Gastrocnemius medialis (tissue), 4 donors: Measurements from ENCODE around the gene BPIFB6. TPM values are rescaled to one million over a fixed set of nuclear protein-coding genes. Genes with fewer than 3 reads are reported as not detected.

Experiments used
- ATAC-seq, 2 donors: fragments of 150-250 bp; one replicate each; pipeline ENCODE4 v1.9.1; 2016
- DNase-seq, 2 donors: peaks; one replicate each; pipeline ENCODE4 v3.0.0-alpha.2; 2019
- H3K27ac ChIP-seq, 4 donors: fragments of 200-600 bp; sonication (generic); 1 replicate in 1 of 4; 2 replicates in 3 of 4; pipeline ENCODE4 v1.5.1; 2016 to 2018; ENCODE audit warnings: mild to moderate bottlenecking in 2 of 4, moderate library complexity in 1 of 4
- H3K27me3 ChIP-seq, 3 donors: fragments of 200-600 bp; sonication (generic) in 2 of 3; 1 replicate in 1 of 3; 2 replicates in 2 of 3; pipeline versions ENCODE4 v1.5.1 to v1.6.0; 2016 to 2019; ENCODE audit warnings: mild to moderate bottlenecking in 1 of 3, moderate library complexity in 1 of 3
- H3K36me3 ChIP-seq, 2 donors: fragments of 200-600 bp; sonication (generic) in 1 of 2; one replicate each; pipeline ENCODE4 v1.5.1; 2017 to 2018
- H3K4me1 ChIP-seq, 2 donors: fragments of 200-600 bp; sonication (generic) in 1 of 2; one replicate each; pipeline ENCODE4 v1.5.1; 2016 to 2017; ENCODE audit warnings: mild to moderate bottlenecking in 2 of 2
- H3K4me3 ChIP-seq, 4 donors: fragments of 200-600 bp; sonication (generic) in 3 of 4; 1 replicate in 1 of 4; 2 replicates in 3 of 4; pipeline ENCODE4 v1.5.1; 2016 to 2019; ENCODE audit warnings: mild to moderate bottlenecking in 2 of 4
- H3K9me3 ChIP-seq, 3 donors: fragments of 200-600 bp; sonication (generic) in 2 of 3; 1 replicate in 1 of 3; 2 replicates in 2 of 3; pipeline ENCODE4 v1.5.1; 2016 to 2019
- POLR2A ChIP-seq, 2 donors: fragments of 450-650 bp; IDR thresholded peaks; one replicate each; pipeline ENCODE4 v1.6.1; 2017; ENCODE audit warnings: antibody characterized with exemption in 2 of 2, mild to moderate bottlenecking in 2 of 2, moderate library complexity in 2 of 2
- in situ Hi-C, 4 donors: fragments of 200-750 bp; cut with MboI; loops; one replicate each; pipeline versions ENCODE4 v1.15.0 to v1.8.0; 2017; ENCODE audit warnings: low sequenced_read_pairs in 4 of 4
- intact Hi-C: fragments of 100-400 bp; cut with DNase I; formaldehyde crosslinking; loops from one replicate; pipeline ENCODE4 v1.15.1; 2023; ENCODE audit warnings: low total_unique reads
- total RNA-seq, 4 donors: library from RNA; depleted of rRNA; stranded (reverse); fragments of >200 nt; gene quantifications; one replicate each; pipeline versions ENCODE4 v1.1.0 to v1.2.3, GENCODE V29; 2016
- TF ChIP-seq, protein P1 (sequence below), 5 experiments: fragments of 450-650 bp in 3 of 5; fragments of 200-600 bp in 2 of 5; sonication (generic) in 2 of 5; IDR thresholded peaks in 4 of 5; conservative IDR thresholded peaks in 1 of 5; 1 replicate in 4 of 5; 2 replicates in 1 of 5; pipeline ENCODE4 v1.5.1; 2016 to 2019; ENCODE audit warnings: antibody characterized with exemption in 5 of 5, mild to moderate bottlenecking in 3 of 5, moderate library complexity in 3 of 5

The BPIFB6 gene
- total RNA-seq, 4 donors from 2014 or later: not detected

DNA sequence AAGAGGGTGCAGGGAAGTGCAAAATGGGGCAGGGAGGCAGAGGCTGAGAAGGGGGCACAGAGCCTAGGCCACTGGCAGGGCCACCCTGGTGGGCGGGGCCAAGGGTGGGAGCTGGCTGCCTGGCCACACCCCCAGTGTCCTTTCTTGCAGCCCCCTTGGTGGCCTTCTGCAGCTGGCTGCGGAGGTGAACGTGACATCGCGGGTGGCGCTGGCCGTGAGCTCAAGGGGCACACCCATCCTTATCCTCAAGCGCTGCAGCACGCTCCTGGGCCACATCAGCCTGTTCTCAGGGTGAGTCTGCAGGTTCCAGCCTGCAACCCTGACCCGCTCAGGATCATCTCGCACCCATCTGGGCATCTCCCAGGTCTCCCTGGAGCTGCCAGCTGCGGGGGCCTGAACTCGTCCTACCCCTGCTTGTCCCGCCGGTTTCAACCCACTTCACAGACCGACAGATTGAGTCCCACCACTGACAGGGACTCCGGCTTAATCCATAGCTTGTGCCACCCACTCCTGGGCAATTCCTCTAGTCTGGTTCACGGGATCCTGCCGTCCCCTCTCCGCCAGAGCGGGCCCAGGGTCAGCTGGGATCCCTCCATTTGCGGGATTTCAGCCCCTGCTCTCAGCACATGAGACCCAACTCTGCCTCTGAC, 28.4 kb downstream of the BPIFB6 start:
- no peak for ATAC-seq
- in situ Hi-C loops (no loop called here), intact Hi-C loops (no loop called here)

DNA sequence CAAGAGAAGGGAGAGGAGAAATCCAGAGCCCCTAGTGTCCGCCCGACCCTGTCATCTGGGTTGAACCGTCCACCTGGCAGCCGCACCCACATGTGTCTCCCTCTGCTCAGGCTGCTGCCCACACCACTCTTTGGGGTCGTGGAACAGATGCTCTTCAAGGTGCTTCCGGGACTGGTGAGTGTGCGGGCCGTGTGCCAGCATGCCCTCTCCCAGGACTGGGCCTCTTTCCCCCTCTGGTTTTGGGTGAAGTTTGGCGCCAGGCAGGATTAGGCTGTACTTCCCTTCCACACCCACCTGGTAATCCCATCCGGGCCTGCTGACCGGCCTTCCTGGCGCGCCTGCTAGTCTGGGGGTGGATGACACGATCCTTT, 30.2 kb downstream of the BPIFB6 start:
- intact Hi-C loops: no loop called here
- no peak for ATAC-seq
- TF ChIP-seq POLR2A (IDR thresholded peaks at IDR 0.05): no peak
- TF ChIP-seq, protein P1, sequence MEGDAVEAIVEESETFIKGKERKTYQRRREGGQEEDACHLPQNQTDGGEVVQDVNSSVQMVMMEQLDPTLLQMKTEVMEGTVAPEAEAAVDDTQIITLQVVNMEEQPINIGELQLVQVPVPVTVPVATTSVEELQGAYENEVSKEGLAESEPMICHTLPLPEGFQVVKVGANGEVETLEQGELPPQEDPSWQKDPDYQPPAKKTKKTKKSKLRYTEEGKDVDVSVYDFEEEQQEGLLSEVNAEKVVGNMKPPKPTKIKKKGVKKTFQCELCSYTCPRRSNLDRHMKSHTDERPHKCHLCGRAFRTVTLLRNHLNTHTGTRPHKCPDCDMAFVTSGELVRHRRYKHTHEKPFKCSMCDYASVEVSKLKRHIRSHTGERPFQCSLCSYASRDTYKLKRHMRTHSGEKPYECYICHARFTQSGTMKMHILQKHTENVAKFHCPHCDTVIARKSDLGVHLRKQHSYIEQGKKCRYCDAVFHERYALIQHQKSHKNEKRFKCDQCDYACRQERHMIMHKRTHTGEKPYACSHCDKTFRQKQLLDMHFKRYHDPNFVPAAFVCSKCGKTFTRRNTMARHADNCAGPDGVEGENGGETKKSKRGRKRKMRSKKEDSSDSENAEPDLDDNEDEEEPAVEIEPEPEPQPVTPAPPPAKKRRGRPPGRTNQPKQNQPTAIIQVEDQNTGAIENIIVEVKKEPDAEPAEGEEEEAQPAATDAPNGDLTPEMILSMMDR (IDR thresholded peaks at IDR 0.05 in 4 of 5, conservative IDR thresholded peaks at IDR 0.05 in 1 of 5): no peak
- Histone ChIP-seq H3K9me3 (no peaks in the 10 kb centered on the region), H3K36me3 (no peaks in the 10 kb centered on the region), H3K27me3 (no peaks in the 10 kb centered on the region), H3K4me3 (no peak overlapping the region), H3K27ac (no peak overlapping the region), H3K4me1 (no peaks in the 10 kb centered on the region)
- no peak for DNase-seq
- in situ Hi-C loops: no loop called here

More for the DNA sequence above, 28.4 kb downstream of the BPIFB6 start:
- Histone ChIP-seq H3K4me3 (no peak overlapping the region), H3K27me3 (no peaks in the 10 kb centered on the region), H3K36me3 (no peaks in the 10 kb centered on the region), H3K4me1 (no peaks in the 10 kb centered on the region), H3K27ac (no peak overlapping the region), H3K9me3 (no peaks in the 10 kb centered on the region)
- no peak for DNase-seq
- no peak for TF ChIP-seq POLR2A (IDR thresholded peaks at IDR 0.05)
- TF ChIP-seq, protein P1 (IDR thresholded peaks at IDR 0.05 in 4 of 5, conservative IDR thresholded peaks at IDR 0.05 in 1 of 5): no peak

DNA sequence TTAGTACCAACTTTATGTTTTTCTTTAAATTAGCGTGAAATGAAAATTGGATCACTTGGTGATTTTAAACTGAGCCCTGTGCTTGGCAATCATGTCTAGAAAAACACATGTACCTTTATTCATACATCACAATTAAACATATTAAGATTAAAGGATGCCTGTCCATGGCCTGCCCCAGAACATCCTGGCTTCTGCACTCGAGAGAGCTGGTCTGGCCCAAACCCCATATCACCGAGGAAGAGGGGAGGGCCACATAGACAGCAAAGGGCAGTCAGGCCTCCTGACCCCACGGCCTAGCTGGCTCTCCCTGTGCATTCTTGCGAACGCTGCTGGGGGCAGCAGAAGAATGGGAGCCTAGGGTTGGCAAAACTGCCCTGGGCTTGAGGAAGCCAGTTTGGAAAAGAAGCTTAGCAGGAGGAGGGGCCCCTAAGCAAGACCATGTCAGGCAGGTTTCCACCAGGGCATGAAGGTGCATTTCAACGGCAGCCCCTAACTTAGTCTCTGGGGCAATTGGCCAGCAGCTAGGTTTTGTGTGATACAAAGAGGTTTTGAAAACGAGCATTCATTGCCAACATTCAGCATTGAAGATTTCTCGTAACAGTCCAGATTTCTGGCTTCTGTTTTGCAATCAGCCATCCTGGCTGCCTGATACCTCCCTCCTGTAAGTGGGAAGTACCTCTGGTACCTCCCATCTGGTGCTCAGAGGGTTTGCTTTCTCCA, 30.8 kb downstream of the BPIFB6 start:
- ATAC-seq (no peak), DNase-seq (no peak)
- TF ChIP-seq POLR2A (IDR thresholded peaks at IDR 0.05): no peak
- TF ChIP-seq, protein P1 (IDR thresholded peaks at IDR 0.05 in 4 of 5, conservative IDR thresholded peaks at IDR 0.05 in 1 of 5): no peak
- H3K9me3 ChIP-seq: no peaks in the 10 kb centered on the region
- H3K36me3 ChIP-seq: no peaks in the 10 kb centered on the region
- H3K27ac ChIP-seq: no peak overlapping the region
- no peaks in the 10 kb centered on the region for H3K4me1 ChIP-seq
- intact Hi-C loops (no loop called here), in situ Hi-C loops (no loop called here)
- no peak overlapping the region for H3K4me3 ChIP-seq
- H3K27me3 ChIP-seq: no peaks in the 10 kb centered on the region

DNA sequence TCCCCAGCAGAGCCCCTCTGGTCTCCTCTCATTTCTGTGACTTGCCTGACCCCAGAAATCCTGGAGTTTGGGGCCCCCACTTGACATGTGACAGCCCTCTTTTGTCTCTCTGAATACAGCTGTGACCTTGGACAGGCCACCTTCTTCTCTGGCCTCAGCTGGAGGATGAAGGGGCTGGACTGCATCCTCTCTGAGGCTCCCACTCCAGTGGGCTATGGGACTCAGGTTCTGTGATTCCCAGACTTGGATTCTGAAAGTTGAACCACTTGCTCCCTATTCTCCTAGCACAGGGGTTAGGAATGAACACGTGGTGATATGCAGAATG, 31.3 kb downstream of the BPIFB6 start:
- H3K27ac ChIP-seq: no peak overlapping the region
- H3K36me3 ChIP-seq: no peaks in the 10 kb centered on the region
- H3K4me1 ChIP-seq: no peaks in the 10 kb centered on the region
- DNase-seq (no peak), ATAC-seq (no peak)
- intact Hi-C loops: no loop called here
- TF ChIP-seq POLR2A (IDR thresholded peaks at IDR 0.05): no peak
- TF ChIP-seq, protein P1 (IDR thresholded peaks at IDR 0.05 in 4 of 5, conservative IDR thresholded peaks at IDR 0.05 in 1 of 5): no peak
- no peak overlapping the region for H3K4me3 ChIP-seq
- in situ Hi-C loops: no loop called here
- no peaks in the 10 kb centered on the region for H3K9me3 ChIP-seq
- no peaks in the 10 kb centered on the region for H3K27me3 ChIP-seq
